ENCODE results near the gene DNTT. TPM values are rescaled to one million over a fixed set of nuclear protein-coding genes. Genes with fewer than 3 reads are reported as not detected.

DNTT gene
- total RNA-seq, 2 experiments from 2014 or later, result not detected

GRCh38 chr10:96370584-96371157 lies 66.4 kb downstream of the DNTT start:
- CTCF ChIA-PET, result interaction anchor here (0.7 to 2.0 kb wide), 18 partner anchors 8 to 583 kb away, joined by 3 to 9 read pairs (median 4); partner anchors contain the start of genes OPALIN and TLL2
- Mint-ChIP-seq H3K27ac (no peak overlapping the region), H3K4me1 (peaks cover 13% of the 10 kb centered on the region), H3K36me3 (no peaks in the 10 kb centered on the region), H3K4me3 (no peak overlapping the region), H3K27me3 (peaks cover 35% of the 10 kb centered on the region), H3K9me3 (ENCODE audit: low read depth) (no peaks in the 10 kb centered on the region)
- peak; percentile 64 for DNase-seq
- ATAC-seq, result peak; percentile 52

DNA sequence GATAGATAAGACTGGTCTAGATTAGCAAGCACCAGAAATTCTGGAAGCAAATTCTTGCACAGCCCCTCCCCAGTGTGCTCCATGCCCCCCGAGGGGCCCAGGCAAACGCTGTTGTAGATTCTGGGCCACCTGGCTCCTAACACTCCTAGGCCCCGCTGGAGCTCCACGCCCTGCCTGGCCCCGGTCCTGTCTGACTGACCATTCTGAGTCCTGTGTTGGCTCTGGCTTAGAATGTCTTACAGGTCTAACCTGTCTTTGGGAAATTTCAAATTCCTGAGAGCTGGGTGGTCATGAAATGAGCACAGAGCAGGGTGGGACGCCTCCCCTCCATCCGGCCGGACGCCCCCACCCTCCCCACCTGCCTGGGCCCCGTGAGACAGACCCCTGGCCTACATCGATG lies 67.1 kb downstream of the DNTT start:
- CTCF ChIA-PET, result interaction anchor here (0.7 to 2.0 kb wide), 16 partner anchors 8 to 1480 kb away, joined by 3 to 9 read pairs (median 4); partner anchors contain the start of genes OPALIN and TLL2
- ATAC-seq (no peak), DNase-seq (no peak)
- H3K4me1 Mint-ChIP-seq, result peaks cover 17% of the 10 kb centered on the region
- H3K36me3 Mint-ChIP-seq, result no peaks in the 10 kb centered on the region
- no peaks in the 10 kb centered on the region for H3K9me3 Mint-ChIP-seq (ENCODE audit: low read depth)
- H3K27me3 Mint-ChIP-seq, result peaks cover 36% of the 10 kb centered on the region
- H3K27ac Mint-ChIP-seq, result no peak overlapping the region
- no peak overlapping the region for H3K4me3 Mint-ChIP-seq

DNA sequence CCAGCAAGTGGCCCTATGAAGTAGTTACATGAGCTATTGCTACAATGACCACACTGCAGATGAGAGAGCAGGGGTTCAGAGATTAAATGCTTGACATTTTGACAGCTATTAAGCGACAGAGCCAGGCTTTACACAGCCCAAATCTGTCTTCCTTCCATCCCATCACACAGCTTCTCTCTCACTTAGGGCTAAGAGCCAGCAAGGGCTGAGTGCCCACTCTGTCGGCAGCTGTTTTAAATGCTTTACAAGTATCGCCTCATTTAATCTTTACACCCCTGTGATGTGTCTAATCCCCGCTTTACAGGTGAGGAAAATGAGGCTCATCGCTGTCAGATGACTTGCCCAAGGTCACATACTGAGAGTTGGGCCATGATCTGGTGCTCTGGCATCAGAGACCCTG lies 69.8 kb downstream of the DNTT start:
- H3K27me3 Mint-ChIP-seq, result peaks cover 46% of the 10 kb centered on the region

DNA sequence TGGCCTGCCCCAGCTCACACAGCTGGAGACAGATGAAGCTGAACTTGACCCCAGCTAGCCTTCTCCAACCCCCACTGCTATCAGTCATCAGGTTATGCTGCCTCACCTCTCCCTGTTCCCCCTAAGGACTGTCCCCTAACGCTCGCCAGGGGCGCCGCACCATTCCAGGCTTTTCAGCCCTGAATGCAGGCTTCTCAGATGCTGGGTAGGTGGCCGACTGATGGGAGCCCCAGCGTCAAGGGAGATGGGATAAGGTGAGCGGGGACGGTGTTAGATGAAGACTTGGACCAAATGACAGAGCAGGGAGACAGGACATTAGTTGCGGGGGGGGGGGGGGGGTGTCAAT lies 70.4 kb downstream of the DNTT start:
- no peaks in the 10 kb centered on the region for H3K9me3 Mint-ChIP-seq (ENCODE audit: low read depth)
- no peak for DNase-seq
- peaks cover 23% of the 10 kb centered on the region for H3K4me1 Mint-ChIP-seq
- no peaks in the 10 kb centered on the region for H3K36me3 Mint-ChIP-seq
- peak overlapping the region; percentile 59 for H3K4me3 Mint-ChIP-seq
- no peak overlapping the region for H3K27ac Mint-ChIP-seq
- peaks cover 46% of the 10 kb centered on the region for H3K27me3 Mint-ChIP-seq
- CTCF ChIA-PET, result interaction anchor here (0.5 to 3.0 kb wide), 25 partner anchors 8 to 698 kb away, joined by 3 to 11 read pairs (median 3); partner anchors contain the start of genes CCNJ, OPALIN and TLL2
- ATAC-seq, result no peak

More for the DNA sequence above, 69.8 kb downstream of the DNTT start:
- DNase-seq (no peak), ATAC-seq (no peak)
- Mint-ChIP-seq H3K4me3 (no peak overlapping the region), H3K9me3 (ENCODE audit: low read depth) (no peaks in the 10 kb centered on the region), H3K36me3 (no peaks in the 10 kb centered on the region), H3K27ac (no peak overlapping the region), H3K4me1 (peaks cover 23% of the 10 kb centered on the region)
- CTCF ChIA-PET, result interaction anchor here (0.5 to 1.6 kb wide), 4 partner anchors 10 to 332 kb away, joined by 3 to 5 read pairs (median 4); no protein-coding TSS in a partner anchor

DNA sequence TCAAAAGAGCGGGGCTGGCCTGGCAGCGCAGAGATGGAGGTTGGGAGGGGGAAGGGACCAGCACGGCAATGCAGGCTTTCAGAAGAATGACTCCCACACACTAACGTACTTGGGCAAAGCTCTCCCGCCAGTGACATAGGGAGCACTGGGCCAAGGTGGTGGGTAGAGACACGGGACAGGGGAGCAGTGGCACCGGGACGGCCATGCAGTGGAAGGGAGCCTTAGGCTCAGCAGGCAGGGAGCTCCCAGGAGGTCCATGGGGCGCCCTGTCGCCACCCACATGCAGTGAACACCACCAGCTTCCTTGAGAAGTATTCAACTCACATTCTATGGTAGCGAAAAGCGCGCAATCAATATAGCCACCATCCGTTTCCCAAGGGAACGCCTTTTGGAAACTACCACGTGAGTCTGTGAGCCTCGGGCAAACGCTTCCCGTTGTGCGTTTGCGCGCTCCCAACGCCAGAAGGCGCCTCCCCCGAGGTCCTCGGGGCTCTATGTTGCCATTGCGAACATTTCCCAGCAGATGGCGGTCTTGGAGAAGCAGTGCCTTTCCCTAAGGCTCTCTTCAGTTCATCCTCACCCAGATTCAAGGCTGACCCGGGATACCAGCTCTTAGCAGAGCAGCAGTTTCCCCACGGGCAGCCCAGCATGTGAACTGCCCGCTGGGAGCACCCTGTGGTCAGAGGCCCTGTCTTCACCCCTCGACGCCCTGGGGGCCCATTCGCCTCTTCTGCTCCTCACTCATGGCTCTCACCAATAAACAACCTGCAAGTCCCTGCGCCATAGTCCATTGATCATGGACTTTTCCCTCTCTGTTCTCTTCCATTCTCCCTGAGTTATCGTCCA lies 71.0 kb downstream of the DNTT start:
- DNase-seq (peak; percentile 80), ATAC-seq (peak; percentile 85)
- H3K27me3 Mint-ChIP-seq, result peaks cover 46% of the 10 kb centered on the region
- no peaks in the 10 kb centered on the region for H3K9me3 Mint-ChIP-seq (ENCODE audit: low read depth)
- peak overlapping the region; percentile 59 for H3K4me3 Mint-ChIP-seq
- H3K36me3 Mint-ChIP-seq, result no peaks in the 10 kb centered on the region
- CTCF ChIA-PET, result interaction anchor here (0.5 to 3.0 kb wide), 25 partner anchors 8 to 698 kb away, joined by 3 to 11 read pairs (median 3); partner anchors contain the start of genes CCNJ, OPALIN and TLL2
- H3K4me1 Mint-ChIP-seq, result peaks cover 23% of the 10 kb centered on the region
- H3K27ac Mint-ChIP-seq, result no peak overlapping the region

- DNase-seq (no peak), ATAC-seq (no peak)
- Mint-ChIP-seq H3K27ac (no peak overlapping the region), H3K36me3 (no peaks in the 10 kb centered on the region), H3K4me3 (no peak overlapping the region), H3K27me3 (peaks cover 46% of the 10 kb centered on the region), H3K9me3 (ENCODE audit: low read depth) (no peaks in the 10 kb centered on the region), H3K4me1 (peaks cover 23% of the 10 kb centered on the region)
- CTCF ChIA-PET, result interaction anchor here (1.6 to 3.0 kb wide), 2 partner anchors 11 to 20 kb away, joined by 3 to 11 read pairs; no protein-coding TSS in a partner anchor
These were observed 72.2 kb downstream of the DNTT start for GRCh38 chr10:96376483-96376882.

DNA sequence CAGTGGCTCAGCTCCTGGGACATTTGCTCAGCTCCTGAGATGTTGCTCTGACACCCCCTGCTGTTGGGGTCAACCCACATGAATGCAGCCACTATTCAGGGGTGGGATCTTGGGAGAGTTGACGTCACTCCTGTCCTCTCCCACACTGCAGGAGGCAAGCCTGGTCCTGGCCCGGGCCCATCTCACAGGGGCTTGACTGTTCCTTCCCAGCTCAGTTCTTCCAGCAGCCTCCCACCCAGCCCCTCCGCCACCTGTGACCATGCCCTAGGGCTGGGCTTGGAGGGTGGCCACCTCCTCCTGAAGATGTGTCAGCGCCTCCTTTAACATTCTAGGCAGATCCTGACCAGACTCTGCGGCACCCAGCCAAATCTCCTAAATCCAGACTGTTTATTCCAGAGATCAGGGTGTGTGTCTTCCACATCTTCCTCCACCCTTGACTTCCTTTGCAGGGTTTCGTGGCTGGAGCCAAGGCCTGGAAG lies 73.6 kb downstream of the DNTT start:
- H3K4me3 Mint-ChIP-seq, result no peak overlapping the region
- H3K27ac Mint-ChIP-seq, result no peak overlapping the region
- H3K9me3 Mint-ChIP-seq (ENCODE audit: low read depth), result no peaks in the 10 kb centered on the region
- H3K36me3 Mint-ChIP-seq, result no peaks in the 10 kb centered on the region
- DNase-seq (no peak), ATAC-seq (no peak)
- H3K4me1 Mint-ChIP-seq, result peaks cover 23% of the 10 kb centered on the region
- peaks cover 40% of the 10 kb centered on the region for H3K27me3 Mint-ChIP-seq
- CTCF ChIA-PET, result interaction anchor here (1.6 kb wide), 1 partner anchor 13 kb away, joined by 3 read pairs; no protein-coding TSS in a partner anchor

DNA sequence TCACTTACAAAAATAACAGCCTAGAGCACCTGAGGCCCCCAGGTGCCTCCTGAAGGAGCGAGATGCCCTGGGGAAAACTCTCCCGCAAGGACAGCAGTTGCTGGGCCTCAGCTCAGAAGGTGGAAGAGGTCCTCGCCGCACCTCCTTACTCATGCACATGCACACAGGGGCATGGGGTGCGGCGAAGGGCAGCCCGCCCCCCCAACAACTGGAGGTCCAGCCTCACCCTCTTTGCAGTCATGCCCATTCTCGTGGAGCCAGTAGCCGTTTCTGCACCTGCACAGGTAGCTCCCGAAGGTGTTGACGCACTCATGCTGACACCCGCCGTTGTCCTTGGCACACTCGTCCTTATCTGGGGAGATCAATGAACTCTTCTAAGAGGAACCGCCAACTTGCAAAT lies 74.5 kb downstream of the DNTT start:
- Mint-ChIP-seq H3K27ac (no peak overlapping the region), H3K9me3 (ENCODE audit: low read depth) (no peaks in the 10 kb centered on the region), H3K27me3 (peaks cover 34% of the 10 kb centered on the region), H3K4me1 (peaks cover 23% of the 10 kb centered on the region), H3K4me3 (no peak overlapping the region), H3K36me3 (no peaks in the 10 kb centered on the region)
- DNase-seq (no peak), ATAC-seq (no peak)
- CTCF ChIA-PET, result interaction anchor here (1.7 kb wide), 1 partner anchor 8 kb away, joined by 7 read pairs; no protein-coding TSS in a partner anchor

- Mint-ChIP-seq H3K27ac (no peak overlapping the region), H3K27me3 (peaks cover 31% of the 10 kb centered on the region), H3K4me1 (peaks cover 19% of the 10 kb centered on the region), H3K4me3 (no peak overlapping the region), H3K9me3 (ENCODE audit: low read depth) (no peaks in the 10 kb centered on the region), H3K36me3 (no peaks in the 10 kb centered on the region)
- ATAC-seq, result no peak
- CTCF ChIA-PET, result interaction anchor here (1.7 kb wide), 1 partner anchor 9 kb away, joined by 7 read pairs; no protein-coding TSS in a partner anchor
- no peak for DNase-seq
These were observed 75.5 kb downstream of the DNTT start for GRCh38 chr10:96379758-96380157.

DNA sequence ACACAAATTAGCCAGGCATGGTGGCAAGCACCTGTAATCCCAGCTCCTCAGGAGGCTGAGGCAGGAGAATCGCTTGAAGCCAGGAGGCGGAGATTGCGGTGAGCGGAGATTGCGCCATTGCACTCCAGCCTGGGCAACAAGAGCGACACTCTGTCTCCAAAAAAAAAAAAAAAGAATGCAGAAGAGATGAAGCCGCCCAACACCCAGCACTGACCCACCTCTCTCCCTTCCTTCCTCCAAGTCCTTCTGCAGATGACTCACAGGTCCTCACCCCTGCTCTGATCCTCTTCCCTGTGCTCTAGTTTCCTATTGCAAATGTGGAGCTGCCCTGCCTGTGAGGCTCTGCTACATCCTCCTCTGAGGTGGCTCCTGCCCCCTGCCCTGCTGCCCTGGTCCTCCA lies 76.6 kb downstream of the DNTT start:
- H3K27ac Mint-ChIP-seq, result no peak overlapping the region
- ATAC-seq, result no peak
- H3K4me3 Mint-ChIP-seq, result no peak overlapping the region
- peaks cover 25% of the 10 kb centered on the region for H3K27me3 Mint-ChIP-seq
- no peak for DNase-seq
- no peaks in the 10 kb centered on the region for H3K9me3 Mint-ChIP-seq (ENCODE audit: low read depth)
- CTCF ChIA-PET, result interaction anchor here (2.4 kb wide), 1 partner anchor 10 kb away, joined by 9 read pairs; no protein-coding TSS in a partner anchor
- H3K36me3 Mint-ChIP-seq, result no peaks in the 10 kb centered on the region
- H3K4me1 Mint-ChIP-seq, result peaks cover 8% of the 10 kb centered on the region

- ATAC-seq (no peak), DNase-seq (no peak)
- Mint-ChIP-seq H3K36me3 (no peaks in the 10 kb centered on the region), H3K4me1 (no peaks in the 10 kb centered on the region), H3K27ac (no peak overlapping the region), H3K9me3 (ENCODE audit: low read depth) (no peaks in the 10 kb centered on the region), H3K4me3 (no peak overlapping the region), H3K27me3 (peaks cover 19% of the 10 kb centered on the region)
- CTCF ChIA-PET, result interaction anchor here (1.9 kb wide), 1 partner anchor 14 kb away, joined by 5 read pairs; no protein-coding TSS in a partner anchor
These were observed 80.3 kb downstream of the DNTT start for GRCh38 chr10:96384506-96384905.

GRCh38 chr10:96387161-96387560 lies 82.9 kb downstream of the DNTT start:
- Mint-ChIP-seq H3K4me3 (no peak overlapping the region), H3K27ac (no peak overlapping the region), H3K4me1 (no peaks in the 10 kb centered on the region), H3K9me3 (ENCODE audit: low read depth) (no peaks in the 10 kb centered on the region), H3K36me3 (no peaks in the 10 kb centered on the region), H3K27me3 (peaks cover 22% of the 10 kb centered on the region)
- DNase-seq (no peak), ATAC-seq (no peak)
- CTCF ChIA-PET, result no interaction called here

- Mint-ChIP-seq H3K27ac (no peak overlapping the region), H3K4me1 (no peaks in the 10 kb centered on the region), H3K4me3 (no peak overlapping the region), H3K27me3 (peaks cover 22% of the 10 kb centered on the region), H3K36me3 (no peaks in the 10 kb centered on the region), H3K9me3 (ENCODE audit: low read depth) (no peaks in the 10 kb centered on the region)
- DNase-seq (no peak), ATAC-seq (no peak)
- CTCF ChIA-PET, result no interaction called here
These were observed 83.4 kb downstream of the DNTT start for GRCh38 chr10:96387601-96388000.

Data from activated CD8-positive, alpha-beta memory T cell treated with anti-CD3 and anti-CD28 coated beads, Interleukin-2, amount 10 ng/mL, durations not matched to agents 7 days and 5 days (primary cell).